ENCODE data around the gene EPHA6.

GRCh38 chr3:97510795-97511194, 696.4 kb downstream of the EPHA6 start:
- no peak for TF ChIP-seq EZH2 (IDR thresholded peaks at IDR 0.05)
- no peak for TF ChIP-seq POLR2AphosphoS5 (IDR thresholded peaks at IDR 0.05; ENCODE audit: borderline replicate concordance, low read depth, low read length)

Data from SK-N-MC (cell line).